GM23248 (cell line): ENCODE results near the gene EFEMP1. TPM values are rescaled to one million over a fixed set of nuclear protein-coding genes. Genes with fewer than 3 reads are reported as not detected.

Source experiments
- DNase-seq: peaks from one replicate; pipeline ENCODE4 v3.0.0-alpha.2; 2015
- H2AFZ ChIP-seq: fragments of 200-600 bp; sonication (generic); 2 replicates; pipeline ENCODE4 v1.6.1; 2016; ENCODE audit warnings: antibody characterized with exemption
- H3F3A ChIP-seq: fragments of 200-600 bp; sonication (generic); 2 replicates; pipeline ENCODE4 v1.6.1; 2016; ENCODE audit warnings: mild to moderate bottlenecking, antibody characterized with exemption, mixed run types; ENCODE audit not compliant: insufficient read depth
- H3K27ac ChIP-seq: fragments of 200-600 bp; sonication (generic); 2 replicates; pipeline ENCODE4 v1.5.1; 2016; ENCODE audit warnings: mild to moderate bottlenecking
- H3K27me3 ChIP-seq: fragments of 200-600 bp; sonication (generic); replicated peaks from 2 replicates; pipeline ENCODE4 v1.6.1; 2016; ENCODE audit warnings: mild to moderate bottlenecking; ENCODE audit not compliant: insufficient read depth
- H3K36me3 ChIP-seq: fragments of 200-600 bp; sonication (generic); 2 replicates; pipeline ENCODE4 v1.6.1; 2016; ENCODE audit warnings: low read depth, mild to moderate bottlenecking
- H3K4me1 ChIP-seq: fragments of 200-600 bp; sonication (generic); 2 replicates; pipeline ENCODE4 v1.6.1; 2016; ENCODE audit warnings: mild to moderate bottlenecking; ENCODE audit not compliant: insufficient read depth
- H3K4me2 ChIP-seq: fragments of 200-600 bp; sonication (generic); one replicate; pipeline ENCODE4 v1.6.1; 2016; ENCODE audit warnings: mild to moderate bottlenecking; ENCODE audit not compliant: unreplicated experiment
- H3K4me3 ChIP-seq: fragments of 200-600 bp; sonication (generic); 2 replicates; pipeline ENCODE4 v1.5.1; 2016; ENCODE audit warnings: mild to moderate bottlenecking
- H3K79me2 ChIP-seq: fragments of 200-600 bp; sonication (generic); 2 replicates; pipeline ENCODE4 v1.6.1; 2016; ENCODE audit warnings: mild to moderate bottlenecking; ENCODE audit not compliant: insufficient read depth
- H3K9ac ChIP-seq: fragments of 200-600 bp; sonication (generic); 2 replicates; pipeline ENCODE4 v1.6.1; 2016; ENCODE audit warnings: mild to moderate bottlenecking
- H3K9me2 ChIP-seq: fragments of 200-600 bp; sonication (generic); 2 replicates; pipeline ENCODE4 v1.6.1; 2016; ENCODE audit warnings: mixed run types, mild to moderate bottlenecking, moderate library complexity; ENCODE audit not compliant: insufficient read depth
- H3K9me3 ChIP-seq: fragments of 200-600 bp; sonication (generic); one replicate; pipeline ENCODE4 v1.6.1; 2017; ENCODE audit warnings: low read depth
- H4K20me1 ChIP-seq: fragments of 200-600 bp; sonication (generic); 2 replicates; pipeline ENCODE4 v1.6.0; 2016; ENCODE audit not compliant: insufficient read depth
- EZH2 ChIP-seq: fragments of 200-600 bp; sonication (generic); IDR thresholded peaks from 2 replicates; pipeline ENCODE4 v1.6.1; 2018; ENCODE audit warnings: antibody characterized with exemption, mild to moderate bottlenecking; ENCODE audit not compliant: insufficient read depth, poor library complexity, severe bottlenecking
- EZH2phosphoT487 ChIP-seq: fragments of 200-600 bp; sonication (generic); IDR thresholded peaks from 2 replicates; pipeline ENCODE4 v1.6.1; 2018; ENCODE audit warnings: antibody characterized with exemption, moderate library complexity, mild to moderate bottlenecking, low read depth; ENCODE audit not compliant: insufficient read depth
- whole genome bisulfite sequencing, 2 experiments: methylation state at CpG; one replicate each; pipeline ENCODE4 v1.1.6; 2015 to 2017; ENCODE audit warnings: low lambda C conversion rate in 2 of 2, low coverage in 1 of 2; ENCODE audit errors: missing lambda C conversion rate in 2 of 2; 5-methylcytosine and 5-hydroxymethylcytosine counted together
- in situ Hi-C: fragments of 300-500 bp; cut with MboI; formaldehyde crosslinking; loops from 2 replicates; pipeline ENCODE4 v1.15.0; 2020
- polyA plus RNA-seq: library from polyadenylated mRNA; unstranded; fragments of >200 nt; fragmentation: Nextera tagmentation; extraction: Ambion mirVana; gene quantifications from 2 replicates; pipeline ENCODE4 v1.2.1, GENCODE V29; 2016
- total RNA-seq: library from RNA; depleted of rRNA; stranded (reverse); fragments of >200 nt; shearing (Covaris generic); gene quantifications from 2 replicates; pipeline ENCODE4 v1.2.3, GENCODE V29; 2014

The EFEMP1 gene
- total and polyA plus RNA-seq, 2 experiments from 2014 or later = 1,133 to 1,343 TPM

DNA sequence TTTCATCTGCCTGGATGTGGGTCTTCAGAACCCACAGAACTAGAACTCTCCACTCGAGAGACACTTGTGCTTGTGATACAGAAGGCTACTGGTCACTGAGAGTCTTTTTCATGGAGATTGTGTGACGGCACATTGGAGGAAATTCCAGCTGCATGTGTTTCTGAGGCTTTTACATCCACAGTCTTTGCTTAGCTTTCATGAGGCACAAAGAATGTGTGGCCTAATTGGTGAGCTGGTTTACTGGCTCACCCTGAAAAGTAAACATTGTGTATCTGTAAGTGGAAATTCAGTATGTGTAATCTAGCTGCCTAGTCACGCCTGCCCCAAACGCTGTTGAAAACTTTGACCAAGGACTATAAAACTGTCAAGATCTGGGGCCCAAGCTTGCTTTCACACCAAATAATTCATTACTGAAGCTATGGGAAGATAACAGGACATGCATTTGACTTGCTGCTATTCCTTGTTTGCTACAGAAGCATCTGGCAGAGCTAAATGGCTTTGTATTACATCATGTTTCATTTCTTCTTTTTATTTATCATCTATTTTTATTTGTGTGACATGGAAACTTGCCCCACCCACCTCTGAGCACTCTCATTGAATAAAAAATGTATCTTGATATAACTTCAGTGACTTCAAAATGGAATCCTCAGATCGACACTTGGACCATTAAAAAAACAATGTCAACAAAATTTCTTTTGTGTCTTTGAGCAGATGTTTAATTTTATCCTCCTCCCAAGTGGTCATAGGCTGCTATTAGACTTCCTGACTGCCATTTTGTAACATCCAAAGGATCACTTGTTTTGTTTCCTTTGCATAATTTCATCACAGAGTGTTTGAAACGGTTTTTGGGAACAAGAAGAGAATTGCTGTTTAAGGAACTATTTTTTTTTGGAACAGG is 80.2 kb downstream of the EFEMP1 start:
- WGBS, 2 experiments = 2 to 6% methylated on average over 6 of the region's 6 CpGs
- no peak overlapping the region for H3K4me3 ChIP-seq
- H3K9me2 ChIP-seq = no peaks in the 10 kb centered on the region
- peak overlapping the region; percentile 23 for H3K4me2 ChIP-seq
- no peak for TF ChIP-seq EZH2
- TF ChIP-seq EZH2phosphoT487 = peak; percentile 100
- H4K20me1 ChIP-seq = no peaks in the 10 kb centered on the region
- no peaks in the 10 kb centered on the region for H3K9me3 ChIP-seq
- H2AFZ ChIP-seq = peak overlapping the region; percentile 48
- peak overlapping the region; percentile 97 for H3K27ac ChIP-seq
- H3K36me3 ChIP-seq = no peaks in the 10 kb centered on the region
- in situ Hi-C loops = no loop called here
- H3K27me3 ChIP-seq = no peaks in the 10 kb centered on the region
- peaks cover 32% of the 10 kb centered on the region for H3K4me1 ChIP-seq
- peak overlapping the region; percentile 63 for H3K9ac ChIP-seq
- peaks cover 22% of the 10 kb centered on the region for H3F3A ChIP-seq
- DNase-seq = peak; percentile 98
- no peaks in the 10 kb centered on the region for H3K79me2 ChIP-seq

DNA sequence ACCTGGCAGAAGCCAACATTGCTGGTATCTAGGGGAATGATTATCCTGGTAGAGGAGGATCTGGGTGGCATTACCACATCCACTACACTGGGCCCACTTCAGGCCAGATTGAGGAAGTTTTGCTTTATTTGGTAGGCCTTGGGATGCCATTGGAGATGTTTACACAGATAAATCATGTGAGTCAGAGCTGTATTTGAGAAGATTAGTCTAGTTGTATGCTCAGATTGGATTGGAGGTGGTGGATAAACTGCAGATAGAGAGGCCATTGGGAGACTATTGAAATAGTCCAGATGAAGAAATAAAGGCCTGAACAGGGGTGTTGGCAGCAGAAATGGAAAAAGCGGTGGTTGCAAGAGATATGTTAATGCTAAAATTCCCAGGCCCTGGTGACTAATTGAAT is 81.5 kb downstream of the EFEMP1 start:
- peak overlapping the region; percentile 97; the same call in 1 of the 2 replicates for H3K27ac ChIP-seq

DNA sequence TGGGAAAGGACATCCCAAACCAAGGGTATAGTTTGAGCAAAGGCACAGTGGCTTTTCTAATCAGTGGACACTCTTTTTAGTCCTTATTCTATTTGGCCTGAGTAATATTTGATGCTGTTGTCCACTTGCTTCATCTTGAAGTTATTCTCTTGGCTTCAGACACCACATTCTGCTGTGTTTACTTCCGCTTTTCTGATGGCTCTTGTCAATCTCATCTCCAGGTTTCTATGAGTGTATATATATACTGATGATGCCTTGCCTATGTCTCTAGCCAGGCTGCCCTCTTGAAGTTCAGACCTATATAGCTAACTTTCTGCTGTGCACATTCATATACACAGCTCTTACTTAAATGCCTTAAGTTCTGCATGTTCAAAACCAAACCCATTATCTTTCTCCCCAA is 83.1 kb downstream of the EFEMP1 start:
- no peak for DNase-seq
- H3K4me3 ChIP-seq = no peak overlapping the region
- no peak overlapping the region for H3K27ac ChIP-seq
- no peak overlapping the region for H3K9ac ChIP-seq
- WGBS, 2 experiments = 93 to 100% methylated on average over 1 of the region's 1 CpG
- H3K9me2 ChIP-seq = no peaks in the 10 kb centered on the region
- in situ Hi-C loops = no loop called here
- H3F3A ChIP-seq = peaks cover 22% of the 10 kb centered on the region
- no peaks in the 10 kb centered on the region for H3K27me3 ChIP-seq
- H3K4me1 ChIP-seq = peaks cover 26% of the 10 kb centered on the region
- H3K4me2 ChIP-seq = no peak overlapping the region
- H4K20me1 ChIP-seq = no peaks in the 10 kb centered on the region
- no peak for TF ChIP-seq EZH2
- no peak for TF ChIP-seq EZH2phosphoT487
- no peaks in the 10 kb centered on the region for H3K36me3 ChIP-seq
- H3K79me2 ChIP-seq = no peaks in the 10 kb centered on the region
- H3K9me3 ChIP-seq = no peaks in the 10 kb centered on the region
- no peak overlapping the region for H2AFZ ChIP-seq

More for the DNA sequence above, 81.5 kb downstream of the EFEMP1 start:
- peak; percentile 47 for DNase-seq
- no peaks in the 10 kb centered on the region for H3K9me2 ChIP-seq
- no peaks in the 10 kb centered on the region for H3K36me3 ChIP-seq
- TF ChIP-seq EZH2 (no peak), EZH2phosphoT487 (no peak)
- H3K9me3 ChIP-seq = no peaks in the 10 kb centered on the region
- H3F3A ChIP-seq = peaks cover 22% of the 10 kb centered on the region
- H3K79me2 ChIP-seq = no peaks in the 10 kb centered on the region
- H3K4me2 ChIP-seq = peak overlapping the region; percentile 16
- peaks cover 26% of the 10 kb centered on the region for H3K4me1 ChIP-seq
- H4K20me1 ChIP-seq = no peaks in the 10 kb centered on the region
- H3K9ac ChIP-seq = no peak overlapping the region
- in situ Hi-C loops = no loop called here
- no peaks in the 10 kb centered on the region for H3K27me3 ChIP-seq
- WGBS, 2 experiments = 95 to 100% methylated on average over 1 of the region's 1 CpG
- H3K4me3 ChIP-seq = no peak overlapping the region
- H2AFZ ChIP-seq = no peak overlapping the region

DNA sequence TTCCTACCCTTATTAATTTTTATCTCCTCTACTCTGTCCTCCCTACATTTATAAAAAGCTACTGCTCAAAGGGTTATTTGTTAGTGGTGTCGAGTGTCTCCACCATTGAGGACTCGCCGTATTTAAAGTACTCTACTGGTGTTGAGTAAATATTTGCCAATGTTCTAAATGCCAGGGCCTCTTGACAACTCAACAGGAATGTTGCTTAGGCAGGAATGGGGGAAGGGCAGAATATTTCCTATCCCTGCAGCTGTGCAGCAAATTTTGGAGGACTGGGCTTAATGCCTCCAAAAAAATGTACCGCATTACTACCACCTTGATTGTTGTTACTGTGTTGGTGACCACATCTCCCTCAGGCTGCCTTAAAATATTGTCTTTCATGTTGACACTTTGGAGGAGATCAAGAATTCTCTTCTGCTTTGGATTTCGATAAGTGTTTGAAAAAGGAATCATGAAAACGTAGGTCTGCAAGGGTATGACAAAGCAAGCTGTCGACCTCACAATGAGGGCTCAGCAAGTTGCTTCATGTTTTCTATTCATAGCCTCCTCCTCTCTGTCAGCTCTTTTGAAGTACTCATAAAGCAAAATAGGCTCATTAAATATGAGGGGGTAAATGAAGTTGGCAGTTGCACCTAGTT is 84.3 kb downstream of the EFEMP1 start:
- no peak overlapping the region for H2AFZ ChIP-seq
- H3K9me2 ChIP-seq = no peaks in the 10 kb centered on the region
- H3K9me3 ChIP-seq = no peaks in the 10 kb centered on the region
- no peak for DNase-seq
- H3K79me2 ChIP-seq = no peaks in the 10 kb centered on the region
- H3K27ac ChIP-seq = no peak overlapping the region
- H3K27me3 ChIP-seq = no peaks in the 10 kb centered on the region
- no peak overlapping the region for H3K9ac ChIP-seq
- H3K4me3 ChIP-seq = no peak overlapping the region
- 91 to 97% methylated on average over 7 of the region's 7 CpGs for WGBS, 2 experiments
- no peaks in the 10 kb centered on the region for H3K36me3 ChIP-seq
- in situ Hi-C loops = no loop called here
- no peak for TF ChIP-seq EZH2phosphoT487
- no peak for TF ChIP-seq EZH2
- H3K4me2 ChIP-seq = no peak overlapping the region
- no peaks in the 10 kb centered on the region for H4K20me1 ChIP-seq
- H3K4me1 ChIP-seq = peaks cover 22% of the 10 kb centered on the region
- peaks cover 18% of the 10 kb centered on the region for H3F3A ChIP-seq
